Putamen (tissue), 1 donor: ENCODE measurements around the gene PBX4.

Experiments used
- DNase-seq: peaks from one replicate; pipeline ENCODE4 v3.0.0-alpha.2; 2016; ENCODE audit warnings: low spot score

The PBX4 gene

DNA sequence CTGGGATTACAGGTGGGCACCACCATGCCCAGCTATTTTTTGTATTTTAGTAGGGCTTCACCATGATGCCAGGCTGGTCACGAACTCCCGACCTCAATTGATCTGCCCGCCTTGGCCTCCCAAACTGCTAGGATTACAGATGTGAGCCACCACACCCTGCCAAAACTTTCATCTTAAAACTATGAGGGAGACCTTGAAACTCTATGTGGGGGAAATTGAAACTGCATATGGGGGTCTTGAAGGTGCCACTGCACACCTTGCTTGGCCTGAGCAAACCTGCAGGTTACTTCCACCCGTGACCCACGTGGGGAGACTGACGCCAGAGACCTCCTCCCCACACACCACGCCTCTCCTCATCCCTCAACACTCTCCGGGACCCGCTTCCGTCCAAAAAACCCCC is 64.8 kb downstream of the PBX4 start:
- DNase-seq, result no peak

- no peak for DNase-seq
These were observed 65.7 kb downstream of the PBX4 start for GRCh38 chr19:19552798-19553197.

DNA sequence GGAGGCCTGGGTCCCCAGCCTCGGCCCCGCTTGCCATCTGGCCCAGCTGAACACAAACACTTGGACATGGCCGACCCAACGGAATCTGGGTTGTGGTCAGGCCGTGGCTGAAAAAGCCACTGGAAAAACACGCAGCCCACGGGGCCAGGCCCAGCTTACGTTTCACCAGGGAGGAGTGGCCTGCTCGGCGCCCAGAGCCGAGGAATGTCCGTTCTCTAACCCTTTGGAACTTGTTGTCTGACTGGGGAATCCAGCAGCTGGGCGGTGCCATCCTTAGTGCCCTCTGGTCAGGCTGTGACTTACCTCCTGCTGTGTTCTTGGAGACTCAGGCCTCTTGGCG is 66.7 kb downstream of the PBX4 start:
- no peak for DNase-seq

DNA sequence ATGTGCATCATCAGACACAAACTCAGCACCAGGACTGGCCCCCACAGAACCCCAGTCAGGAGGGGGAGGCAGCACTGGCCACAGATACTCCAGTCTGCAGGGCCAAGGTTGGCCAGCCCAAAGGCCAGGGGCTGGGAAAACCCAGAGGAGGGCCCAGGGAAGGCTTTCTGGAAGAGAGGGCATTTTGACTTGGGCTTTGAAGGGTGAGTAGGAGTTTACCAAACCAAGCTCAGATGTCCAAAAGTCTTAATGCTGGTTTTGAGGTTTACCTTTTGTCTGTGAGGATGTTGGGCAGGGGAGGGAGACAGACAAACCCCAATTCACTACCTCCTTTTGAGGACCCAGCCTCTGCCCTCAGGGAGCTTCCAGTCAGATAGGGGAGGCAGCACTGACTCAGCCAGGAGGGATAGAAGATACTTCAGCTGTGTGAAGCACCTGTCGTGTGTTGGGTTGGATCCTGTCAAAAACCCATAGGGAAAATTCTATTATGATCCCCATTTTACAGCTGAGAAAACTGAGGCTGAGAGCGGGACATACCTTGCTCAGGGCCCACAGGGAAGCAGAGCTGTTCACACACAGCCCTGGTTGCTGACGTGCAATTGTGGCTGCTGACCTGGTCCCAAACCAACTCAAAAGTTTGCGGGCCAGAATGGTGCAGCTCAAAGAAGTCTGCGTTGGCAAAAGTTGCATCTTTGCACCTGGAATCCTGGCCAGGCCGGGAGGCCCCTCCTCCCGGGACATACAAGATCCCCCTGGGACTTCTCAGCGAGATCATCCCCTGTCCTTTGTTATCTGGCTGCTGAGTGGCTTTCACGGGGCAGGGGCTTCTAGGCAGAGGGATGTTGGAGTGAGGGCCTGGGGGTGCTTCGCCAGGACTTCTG is 67.3 kb downstream of the PBX4 start:
- DNase-seq, result no peak

GRCh38 chr19:19550485-19550929 is 68.0 kb downstream of the PBX4 start:
- no peak for DNase-seq

- no peak for DNase-seq
These were observed 68.6 kb downstream of the PBX4 start for GRCh38 chr19:19549804-19550464.

DNA sequence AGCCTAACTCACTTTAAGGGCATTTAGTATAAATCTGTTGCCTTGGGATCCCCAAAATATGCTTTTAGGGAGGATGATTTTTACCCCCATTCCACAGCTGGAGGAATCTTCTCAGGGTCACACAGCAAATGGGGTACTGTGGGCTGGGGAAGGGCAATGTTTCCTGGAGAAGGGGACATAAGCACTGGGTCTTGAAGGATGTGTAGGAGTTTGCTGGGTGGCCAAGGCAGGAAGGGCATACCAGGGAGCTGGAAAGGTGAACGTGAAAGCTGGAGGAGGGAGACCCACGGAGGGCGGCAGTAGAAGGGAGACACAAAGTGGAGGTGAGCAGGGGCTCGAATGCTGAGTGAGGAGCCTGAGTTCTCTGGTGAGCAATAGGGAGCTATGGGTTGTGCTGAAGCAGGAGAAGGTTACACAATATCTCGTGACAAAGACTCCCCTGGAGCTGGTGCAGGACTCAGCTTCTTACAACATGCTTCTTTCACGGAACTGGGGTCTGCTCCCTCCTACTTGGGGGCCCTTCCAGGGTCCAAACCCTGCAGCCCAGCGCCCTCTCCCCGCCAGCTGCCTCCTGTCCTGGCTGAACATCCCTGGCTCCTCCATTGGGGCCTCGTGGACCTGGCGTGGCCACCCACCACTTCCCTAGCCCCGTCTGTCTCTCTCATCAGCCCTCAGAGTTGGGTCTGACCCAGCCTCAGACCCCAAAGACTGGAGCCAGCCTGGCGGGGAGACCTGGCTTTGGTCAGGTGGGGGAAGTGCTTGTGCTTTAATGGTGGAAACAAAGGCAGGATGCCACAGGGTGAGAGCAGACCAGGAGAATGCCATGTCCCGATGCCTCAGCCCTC is 69.3 kb downstream of the PBX4 start:
- DNase-seq, result no peak

DNA sequence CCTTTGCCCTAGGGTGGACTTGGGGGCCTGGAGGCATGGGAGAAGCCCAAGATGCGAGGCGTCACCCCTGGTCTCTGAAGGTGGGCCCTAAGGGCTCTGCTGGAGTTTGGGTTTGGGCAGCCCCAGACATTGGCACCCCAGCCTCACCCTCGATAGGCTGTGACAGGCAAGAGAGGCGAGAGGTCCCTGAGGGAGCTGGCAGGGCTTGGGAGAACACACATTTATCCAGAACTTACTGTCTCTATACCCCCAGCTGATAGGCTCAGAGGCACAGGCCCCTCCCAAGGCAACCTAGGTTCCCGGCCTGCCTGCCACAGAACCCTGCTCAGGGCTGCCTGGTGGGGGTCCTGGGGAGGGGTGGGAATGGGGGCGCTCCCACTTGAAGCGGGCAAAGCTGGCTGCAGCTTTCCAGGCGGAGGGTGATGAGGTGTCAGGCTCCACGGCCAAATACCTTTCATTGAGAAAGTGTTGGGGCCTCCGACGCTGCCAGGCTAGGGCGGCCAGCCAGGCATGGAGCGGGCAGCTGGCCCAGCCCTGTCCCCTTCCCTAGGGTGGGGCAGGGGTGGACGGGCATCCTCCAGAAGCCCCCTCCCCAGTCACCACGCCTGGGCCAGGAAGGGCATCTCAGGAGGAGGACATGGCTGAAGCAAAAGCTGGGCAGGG is 70.7 kb downstream of the PBX4 start:
- DNase-seq, result no peak

- no peak for DNase-seq
These were observed 71.7 kb downstream of the PBX4 start for GRCh38 chr19:19546751-19547162.

GRCh38 chr19:19545707-19546106 is 72.8 kb downstream of the PBX4 start:
- DNase-seq, result no peak

GRCh38 chr19:19544954-19545591 is 73.4 kb downstream of the PBX4 start:
- DNase-seq, result no peak

GRCh38 chr19:19544257-19544953 is 74.1 kb downstream of the PBX4 start:
- DNase-seq, result no peak

DNA sequence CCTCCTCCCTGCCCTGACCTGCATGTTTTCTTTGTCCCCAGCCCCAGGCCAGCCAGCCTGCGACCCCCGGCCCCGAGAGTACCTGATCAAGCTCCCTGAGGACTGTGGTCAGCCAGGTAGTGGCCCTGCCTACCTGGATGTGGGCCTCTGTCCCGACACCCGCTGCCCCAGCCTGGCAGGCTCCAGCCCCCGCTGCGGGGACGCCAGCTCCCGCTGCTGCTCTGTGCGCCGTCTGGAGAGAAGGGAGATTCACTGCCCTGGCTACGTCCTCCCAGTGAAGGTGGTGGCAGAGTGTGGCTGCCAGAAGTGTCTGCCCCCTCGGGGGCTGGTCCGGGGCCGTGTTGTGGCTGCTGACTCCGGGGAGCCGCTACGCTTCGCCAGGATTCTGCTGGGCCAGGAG is 74.8 kb downstream of the PBX4 start:
- no peak for DNase-seq

DNA sequence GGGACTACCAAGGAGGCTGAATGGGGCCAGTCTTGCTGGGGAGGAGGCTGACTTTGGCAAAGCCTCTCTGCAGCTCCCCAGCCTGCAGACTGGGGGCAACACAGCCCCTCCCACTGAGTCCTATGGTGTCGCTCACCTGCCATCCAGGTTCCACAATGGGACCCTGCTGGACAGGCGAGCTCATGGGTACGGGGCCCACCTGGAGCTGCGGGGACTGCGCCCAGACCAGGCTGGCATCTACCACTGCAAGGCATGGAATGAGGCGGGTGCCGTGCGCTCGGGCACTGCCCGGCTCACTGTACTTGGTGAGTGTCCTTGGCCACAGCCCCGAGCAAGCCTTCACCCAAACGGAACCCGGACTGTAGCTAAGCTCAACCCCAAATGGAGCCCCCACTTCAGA is 75.4 kb downstream of the PBX4 start:
- DNase-seq, result no peak

DNA sequence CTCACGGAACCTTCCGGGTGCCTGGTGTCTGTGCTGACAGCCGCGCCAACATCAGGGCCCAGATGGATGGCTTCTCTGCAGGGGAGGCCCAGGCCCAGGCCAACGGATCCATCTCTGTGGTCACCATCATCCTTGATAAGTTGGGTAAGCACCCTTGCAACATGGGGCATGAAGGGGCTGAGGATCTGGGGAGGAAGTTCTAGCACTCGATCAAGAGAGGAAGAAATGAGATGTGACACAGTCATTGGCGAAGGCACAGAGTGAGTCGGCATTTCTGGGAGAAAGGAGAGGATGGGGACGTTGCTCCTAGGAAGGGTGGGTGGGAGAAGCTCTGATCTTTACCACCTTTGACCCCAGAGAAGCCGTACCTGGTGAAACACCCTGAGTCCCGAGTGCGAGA is 76.0 kb downstream of the PBX4 start:
- no peak for DNase-seq

- DNase-seq, result no peak
These were observed 76.9 kb downstream of the PBX4 start for GRCh38 chr19:19541616-19542015.

GRCh38 chr19:19540715-19541515 is 77.6 kb downstream of the PBX4 start:
- no peak for DNase-seq

GRCh38 chr19:19540064-19540714 is 78.3 kb downstream of the PBX4 start:
- DNase-seq, result peak; percentile 30

DNA sequence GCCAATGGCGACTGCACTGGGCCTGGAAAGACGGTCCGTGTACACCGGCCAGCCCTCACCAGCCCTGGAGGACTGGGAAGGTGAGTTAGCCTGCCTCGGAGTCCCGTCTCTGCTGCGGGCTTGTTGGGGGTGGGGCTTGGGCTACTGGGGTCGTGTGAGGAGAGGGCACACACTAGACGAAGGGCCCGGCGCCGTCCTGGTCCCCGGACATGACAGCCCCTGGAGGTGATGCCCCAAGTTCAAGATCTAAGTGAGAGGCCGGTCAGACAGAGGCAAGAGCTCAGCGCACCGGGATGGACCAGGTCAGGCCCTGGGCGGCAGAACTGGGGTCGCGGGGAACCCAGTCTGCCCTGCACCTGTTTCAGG is 78.8 kb downstream of the PBX4 start:
- no peak for DNase-seq

- no peak for DNase-seq
These were observed 79.7 kb downstream of the PBX4 start for GRCh38 chr19:19538785-19539166.
